Lower leg skin (tissue), 4 donors: ENCODE data around the gene PTGDR2. TPM values are rescaled to one million over a fixed set of nuclear protein-coding genes. Genes with fewer than 3 reads are reported as not detected.

Source experiments
- DNase-seq, 2 donors: peaks; one replicate each; pipeline ENCODE4 v3.0.0-alpha.2; 2019; ENCODE audit warnings: low spot score in 2 of 2
- H3K4me3 ChIP-seq: fragments of 200-600 bp; sonication (generic); 2 replicates; pipeline ENCODE4 v1.5.1; 2017; ENCODE audit warnings: mild to moderate bottlenecking, low read depth; ENCODE audit not compliant: poor library complexity, severe bottlenecking
- CTCF ChIP-seq, 3 donors: fragments of 450-650 bp; IDR thresholded peaks; one replicate each; pipeline ENCODE4 v1.5.1; 2016; ENCODE audit warnings: antibody characterized with exemption in 3 of 3, mild to moderate bottlenecking in 3 of 3, moderate library complexity in 2 of 3
- POLR2A ChIP-seq, 2 donors: fragments of 450-650 bp; IDR thresholded peaks; one replicate each; pipeline ENCODE4 v1.6.1; 2016 to 2017; ENCODE audit warnings: antibody characterized with exemption in 2 of 2, mild to moderate bottlenecking in 1 of 2, moderate library complexity in 1 of 2
- WGBS, 2 donors: methylation state at CpG; one replicate each; pipeline ENCODE4 v1.1.5; 2018; 5-methylcytosine and 5-hydroxymethylcytosine counted together
- intact Hi-C: fragments of 100-400 bp; cut with DNase I; formaldehyde crosslinking; loops from one replicate; pipeline ENCODE4 v1.15.0; 2023; ENCODE audit warnings: low total_unique reads
- total RNA-seq, 4 donors: library from RNA; depleted of rRNA; stranded (reverse); fragments of >200 nt; gene quantifications; one replicate each; pipeline ENCODE4 v1.1.0, GENCODE V29; 2016

Gene PTGDR2
- total RNA-seq, 4 donors from 2014 or later: 0.13 to 0.64 (median 0.32) TPM

- DNase-seq: no peak
- WGBS, 2 donors: 70 to 72% methylated on average over 46 to 49 of the region's 78 CpGs
- H3K4me3 ChIP-seq: no peak overlapping the region
- intact Hi-C loops: no loop called here
- TF ChIP-seq POLR2A (IDR thresholded peaks at IDR 0.05) (no peak), CTCF (IDR thresholded peaks at IDR 0.05) (no peak)
These were observed 3.4 kb downstream of the PTGDR2 start for GRCh38 chr11:60852117-60852981.

GRCh38 chr11:60851327-60852104, 4.2 kb downstream of the PTGDR2 start:
- DNase-seq: no peak
- intact Hi-C loops: no loop called here
- no peak overlapping the region for H3K4me3 ChIP-seq
- TF ChIP-seq CTCF (IDR thresholded peaks at IDR 0.05): no peak
- TF ChIP-seq POLR2A (IDR thresholded peaks at IDR 0.05): no peak
- 90 to 92% methylated on average over 17 of the region's 17 CpGs for WGBS, 2 donors

GRCh38 chr11:60849641-60850520, 5.9 kb downstream of the PTGDR2 start:
- TF ChIP-seq CTCF (IDR thresholded peaks at IDR 0.05) (no peak), POLR2A (IDR thresholded peaks at IDR 0.05) (no peak)
- intact Hi-C loops: loop anchor here (10.0 kb wide), 1 partner anchor 285 kb away; no protein-coding TSS in a partner anchor
- 89 to 90% methylated on average over 29 of the region's 29 CpGs for WGBS, 2 donors

GRCh38 chr11:60848714-60849151, 7.0 kb downstream of the PTGDR2 start:
- H3K4me3 ChIP-seq: no peak overlapping the region
- no peak for DNase-seq
- WGBS, 2 donors: 88 to 93% methylated on average over 10 of the region's 10 CpGs
- intact Hi-C loops: loop anchor here (10.0 kb wide), 1 partner anchor 286 kb away; no protein-coding TSS in a partner anchor
- TF ChIP-seq CTCF (IDR thresholded peaks at IDR 0.05) (no peak), POLR2A (IDR thresholded peaks at IDR 0.05) (no peak)

More at GRCh38 chr11:60849641-60850520, 5.9 kb downstream of the PTGDR2 start:
- DNase-seq: no peak
- no peak overlapping the region for H3K4me3 ChIP-seq

- 90 to 95% methylated on average over 12 of the region's 12 CpGs for WGBS, 2 donors
These were observed 7.9 kb downstream of the PTGDR2 start for GRCh38 chr11:60847896-60848295.

More at GRCh38 chr11:60847896-60848295, 7.9 kb downstream of the PTGDR2 start:
- TF ChIP-seq POLR2A (IDR thresholded peaks at IDR 0.05): no peak
- TF ChIP-seq CTCF (IDR thresholded peaks at IDR 0.05): no peak
- no peak for DNase-seq
- intact Hi-C loops: loop anchor here (10.0 kb wide), 1 partner anchor 287 kb away; no protein-coding TSS in a partner anchor
- no peak overlapping the region for H3K4me3 ChIP-seq
